CD1c-positive myeloid dendritic cell (primary cell): Measurements from ENCODE around the gene HYDIN.
"Not testable (repeated sequence)": the region's sequence is repeated elsewhere in the genome, so short reads cannot be mapped to it uniquely, and the experiment has no call there.

Source experiments
- DNase-seq: peaks from one replicate; pipeline ENCODE4 v3.0.0-alpha.2; 2016; ENCODE audit errors: extremely low spot score

HYDIN gene

GRCh38 chr16:70864698-70865097, 365.8 kb downstream of the HYDIN start:
- not testable (repeated sequence) for DNase-seq

GRCh38 chr16:70861996-70862395, 368.5 kb downstream of the HYDIN start:
- DNase-seq = not testable (repeated sequence)

- not testable (repeated sequence) for DNase-seq
Measured at GRCh38 chr16:70851299-70851698, 379.2 kb downstream of the HYDIN start.

GRCh38 chr16:70823498-70824118, 406.9 kb downstream of the HYDIN start:
- not testable (repeated sequence) for DNase-seq

GRCh38 chr16:70822734-70823133, 407.8 kb downstream of the HYDIN start:
- not testable (repeated sequence) for DNase-seq

- not testable (repeated sequence) for DNase-seq
Measured at GRCh38 chr16:70818088-70818487, 412.4 kb downstream of the HYDIN start.

DNA sequence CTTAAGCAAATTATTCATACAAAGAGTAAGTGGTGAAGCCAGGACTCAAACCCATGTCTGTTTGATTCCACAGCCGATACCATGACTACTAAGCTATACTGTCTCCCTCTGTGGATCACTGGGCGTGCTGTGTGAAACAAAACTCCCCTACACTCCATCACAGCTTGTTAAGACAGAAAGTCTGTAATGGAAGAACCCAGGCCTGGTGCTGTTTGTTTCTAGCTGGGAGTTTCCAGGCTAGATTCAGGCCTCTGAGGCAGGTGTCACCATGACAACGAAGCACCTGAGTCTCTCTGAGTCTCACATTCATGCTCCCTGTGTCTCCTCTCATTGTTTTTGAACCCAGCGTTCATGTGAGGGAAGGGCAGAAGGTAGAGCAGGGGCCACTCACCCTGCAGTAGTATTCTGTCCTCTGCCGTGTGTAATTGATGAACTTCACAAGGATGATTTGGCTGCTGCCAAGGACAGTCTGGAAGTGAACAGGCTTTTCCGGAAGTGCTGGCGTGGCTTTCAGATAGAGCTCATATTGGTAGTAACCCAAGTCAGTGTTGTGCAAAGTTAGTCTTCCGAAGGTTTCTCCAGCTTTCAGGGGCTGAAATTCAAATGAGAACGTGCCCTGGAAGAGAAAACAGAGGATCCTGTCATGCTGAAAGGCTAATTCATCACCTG, 421.0 kb downstream of the HYDIN start:
- no peak for DNase-seq

DNA sequence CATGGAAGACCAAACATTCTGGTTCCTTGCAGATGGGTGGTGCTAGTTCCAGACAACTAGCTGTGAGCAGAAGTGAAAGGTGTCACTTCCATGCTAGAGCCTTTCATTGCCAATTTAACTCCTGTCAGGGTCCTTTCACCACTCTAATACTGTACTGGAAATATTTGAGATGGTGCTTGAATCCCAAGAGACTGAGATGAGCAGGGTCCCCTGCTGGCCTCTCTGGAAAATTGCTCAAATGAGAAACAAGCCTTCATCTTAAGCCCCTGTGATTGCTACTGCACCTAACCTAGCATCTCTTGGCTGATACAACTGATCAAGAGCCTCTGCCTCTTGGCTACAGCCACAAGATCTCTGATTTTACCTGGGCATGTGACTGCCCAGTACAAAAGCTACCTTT, 422.2 kb downstream of the HYDIN start:
- DNase-seq = peak; percentile 22

DNA sequence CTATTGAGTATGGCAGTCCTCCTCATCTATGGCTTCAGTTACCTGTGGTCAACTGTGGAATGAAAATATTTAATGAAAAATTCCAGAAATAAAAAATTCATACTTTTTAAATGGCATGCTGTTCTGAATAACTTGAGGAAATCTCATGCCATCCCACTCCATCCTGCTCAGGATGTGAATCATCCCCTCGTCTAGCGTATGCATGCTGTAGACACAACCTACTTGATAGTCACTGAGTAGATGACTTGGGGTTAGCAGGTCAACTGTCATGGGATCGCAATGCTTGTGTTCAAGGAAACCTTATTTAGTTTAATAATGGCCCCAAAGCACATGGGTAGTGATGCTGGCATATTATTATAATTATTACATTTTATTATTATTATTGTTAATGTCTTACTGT, 424.7 kb downstream of the HYDIN start:
- peak; percentile 70 for DNase-seq

GRCh38 chr16:70805380-70805779, 425.1 kb downstream of the HYDIN start:
- peak; percentile 24 for DNase-seq

DNA sequence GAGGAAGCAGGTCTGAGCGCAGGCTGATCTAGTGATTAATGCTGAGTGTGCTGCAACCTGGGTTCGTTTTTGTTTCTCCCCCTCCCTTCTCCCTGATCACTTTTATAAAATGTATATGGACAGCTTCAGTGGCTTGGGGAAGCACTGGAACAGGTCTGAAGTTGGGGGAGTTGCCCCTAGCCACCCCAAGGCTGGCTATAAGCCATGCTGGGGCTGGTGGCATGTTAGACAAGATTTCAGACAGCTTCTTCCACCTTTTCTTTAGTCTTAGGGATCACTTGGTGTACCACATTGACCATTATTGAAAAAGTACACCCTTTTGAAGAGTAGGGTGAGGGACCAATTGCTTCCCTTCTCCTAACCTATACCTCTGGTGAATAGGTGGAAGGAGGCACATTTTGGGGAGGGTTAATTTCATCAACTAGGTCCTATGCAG, 425.8 kb downstream of the HYDIN start:
- no peak for DNase-seq

DNA sequence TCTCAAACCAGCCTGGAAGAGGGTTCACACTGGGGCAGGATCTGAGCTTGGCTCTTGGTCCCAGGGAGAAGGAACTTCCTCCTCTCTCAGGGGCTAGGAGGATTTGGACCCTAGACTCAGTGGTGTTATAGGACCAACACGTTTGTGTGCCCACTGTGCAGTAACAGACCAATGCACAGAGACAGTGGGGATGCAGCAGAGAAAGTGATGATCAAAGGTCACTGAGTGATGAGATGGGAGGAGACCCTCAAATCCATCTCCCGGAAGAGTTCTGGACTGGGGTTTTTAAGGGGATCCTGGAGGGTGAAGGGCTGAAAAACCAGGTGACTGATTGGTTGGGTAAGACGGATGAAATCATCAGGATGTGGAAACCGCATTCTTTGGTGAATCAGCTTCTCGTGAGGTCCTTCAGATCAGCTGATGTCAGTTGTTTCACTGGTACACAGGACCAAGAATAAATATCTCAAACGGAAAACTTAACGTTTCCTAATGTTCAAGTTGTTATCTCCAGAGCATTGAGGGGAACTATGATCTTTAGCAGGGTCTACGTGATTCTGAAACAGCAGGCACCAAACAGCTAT, 426.3 kb downstream of the HYDIN start:
- peak; percentile 87 for DNase-seq

GRCh38 chr16:70803319-70803718, 427.2 kb downstream of the HYDIN start:
- peak; percentile 55 for DNase-seq

DNA sequence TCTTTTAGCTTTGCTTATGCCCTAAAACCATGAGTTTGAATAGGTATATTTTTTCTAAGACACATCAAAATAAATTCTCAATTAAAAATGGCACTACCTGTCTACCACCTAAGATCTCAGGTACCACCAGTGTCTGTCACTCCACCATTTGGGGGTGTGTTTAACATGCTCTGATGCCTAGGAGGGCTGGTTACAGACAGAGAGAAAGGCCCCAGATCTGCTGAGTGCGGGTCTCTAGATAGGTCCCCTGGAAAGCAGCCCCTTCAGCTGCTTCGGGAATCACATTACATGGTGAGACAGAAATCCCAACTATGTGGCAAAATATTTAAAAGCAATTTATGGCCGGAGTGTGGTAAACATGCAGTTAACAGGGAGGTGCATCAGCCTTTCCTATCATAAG, 428.9 kb downstream of the HYDIN start:
- DNase-seq = no peak

DNA sequence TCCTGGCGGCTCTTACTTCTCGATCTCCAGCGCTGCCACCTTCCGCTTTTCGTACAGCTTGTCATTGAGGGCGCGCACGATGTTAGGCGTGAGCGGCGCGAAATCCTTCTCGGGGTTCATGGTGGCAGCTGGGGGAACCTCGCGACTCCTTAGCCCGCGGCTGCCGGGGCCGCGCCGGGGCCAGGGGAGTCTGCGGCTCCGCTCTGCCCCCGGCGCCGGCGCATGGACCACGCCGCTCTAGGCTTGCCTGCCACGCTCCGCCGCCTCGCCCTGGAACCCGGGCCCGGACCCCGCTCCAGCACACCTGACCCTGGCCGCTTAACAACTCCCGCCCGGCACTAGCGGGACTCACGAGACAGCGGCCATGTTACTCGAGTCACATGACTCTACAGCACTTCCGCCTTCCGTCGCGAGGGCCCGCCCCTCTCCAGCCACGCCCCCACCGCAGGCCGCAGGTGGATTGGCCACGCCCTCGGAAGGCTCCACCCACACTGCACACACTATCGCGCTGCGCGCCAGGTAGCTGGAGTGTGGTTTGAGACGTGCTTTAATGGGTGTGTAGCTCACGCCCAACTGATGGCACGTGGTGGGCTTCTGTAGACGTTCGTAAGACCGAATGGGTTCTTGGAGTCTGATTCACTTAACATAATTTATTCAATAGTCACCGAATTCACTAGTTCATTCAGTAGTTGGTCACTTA, 429.6 kb downstream of the HYDIN start, which contains the start of gene VAC14:
VAC14 (minus strand) TSS at position 378 of the 700 bp plus-strand sequence; CDS start at position 120, 258 bp downstream.
- DNase-seq = peak; percentile 94

- DNase-seq = peak; percentile 27
Measured at GRCh38 chr16:70800311-70800710, 430.2 kb downstream of the HYDIN start.

DNA sequence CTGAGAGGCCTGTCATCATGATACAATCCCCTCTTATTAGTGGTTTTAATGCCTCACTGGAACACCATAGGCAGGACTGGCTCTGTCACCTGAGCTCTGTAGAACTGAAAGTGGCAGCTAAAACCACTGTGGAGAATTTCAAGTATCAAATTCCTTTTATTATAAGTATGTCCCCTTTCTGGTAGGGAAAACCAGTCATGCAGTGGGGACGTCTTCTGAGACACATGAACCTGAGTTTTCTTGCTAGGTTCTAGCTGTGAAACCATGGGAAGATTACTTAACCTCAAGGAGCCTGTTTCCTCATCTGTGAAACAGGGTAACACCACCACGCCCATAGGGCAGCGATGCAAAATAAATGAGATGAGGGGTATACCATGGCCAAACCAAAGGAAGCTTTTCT, 434.2 kb downstream of the HYDIN start:
- DNase-seq = no peak

GRCh38 chr16:70795296-70795912, 435.1 kb downstream of the HYDIN start:
- no peak for DNase-seq

DNA sequence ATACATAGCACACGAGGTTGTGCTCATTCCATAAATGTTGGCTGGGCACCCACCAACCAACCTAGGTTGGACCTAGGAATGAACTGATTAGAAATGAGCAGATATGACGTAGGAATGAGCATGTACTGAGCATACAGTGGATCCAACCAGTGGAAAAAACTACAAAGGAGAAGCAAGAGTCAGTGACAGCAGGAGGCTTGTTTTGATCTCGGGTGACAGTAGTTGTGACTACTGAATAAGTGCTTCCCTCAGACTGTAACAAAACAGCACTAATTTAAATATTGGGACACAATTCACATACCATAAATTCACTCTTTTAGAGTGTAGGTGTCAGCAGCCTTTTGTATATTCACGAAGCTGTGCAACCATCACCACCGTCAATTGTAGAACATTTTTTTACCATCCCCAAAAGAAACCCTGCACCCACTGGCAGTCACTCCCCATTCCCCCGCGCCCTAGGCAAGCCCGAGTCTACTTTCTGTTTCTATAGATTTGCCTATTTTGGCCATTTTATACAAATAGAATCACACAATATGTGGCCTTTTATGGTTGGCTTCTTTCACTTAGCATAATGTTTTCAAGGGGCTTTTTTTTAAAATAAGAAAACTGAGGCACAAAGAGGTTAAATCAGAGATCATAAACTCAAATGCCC, 436.5 kb downstream of the HYDIN start:
- DNase-seq = no peak

GRCh38 chr16:70790815-70791214, 439.7 kb downstream of the HYDIN start:
- no peak for DNase-seq
